Lower leg skin (tissue), 4 donors: ENCODE data around the gene DPP6. TPM values are rescaled to one million over a fixed set of nuclear protein-coding genes. Genes with fewer than 3 reads are reported as not detected.

ENCODE experiments used
- DNase-seq, 2 donors: peaks; one replicate each; pipeline ENCODE4 v3.0.0-alpha.2; 2019; ENCODE audit warnings: low spot score in 2 of 2
- H3K4me3 ChIP-seq: fragments of 200-600 bp; sonication (generic); 2 replicates; pipeline ENCODE4 v1.5.1; 2017; ENCODE audit warnings: mild to moderate bottlenecking, low read depth; ENCODE audit not compliant: poor library complexity, severe bottlenecking
- CTCF ChIP-seq, 3 donors: fragments of 450-650 bp; IDR thresholded peaks; one replicate each; pipeline ENCODE4 v1.5.1; 2016; ENCODE audit warnings: antibody characterized with exemption in 3 of 3, mild to moderate bottlenecking in 3 of 3, moderate library complexity in 2 of 3
- POLR2A ChIP-seq, 2 donors: fragments of 450-650 bp; IDR thresholded peaks; one replicate each; pipeline ENCODE4 v1.6.1; 2016 to 2017; ENCODE audit warnings: antibody characterized with exemption in 2 of 2, mild to moderate bottlenecking in 1 of 2, moderate library complexity in 1 of 2
- WGBS, 2 donors: methylation state at CpG; one replicate each; pipeline ENCODE4 v1.1.5; 2018; 5-methylcytosine and 5-hydroxymethylcytosine counted together
- intact Hi-C: fragments of 100-400 bp; cut with DNase I; formaldehyde crosslinking; loops from one replicate; pipeline ENCODE4 v1.15.0; 2023; ENCODE audit warnings: low total_unique reads
- total RNA-seq, 4 donors: library from RNA; depleted of rRNA; stranded (reverse); fragments of >200 nt; gene quantifications; one replicate each; pipeline ENCODE4 v1.1.0, GENCODE V29; 2016

The DPP6 gene
- total RNA-seq, 4 donors from 2014 or later = 1.0 to 4.5 (median 2.9) TPM

GRCh38 chr7:154858836-154859537 is 806.8 kb downstream of the DPP6 start:
- no peak overlapping the region for H3K4me3 ChIP-seq
- no peak for DNase-seq
- TF ChIP-seq CTCF (IDR thresholded peaks at IDR 0.05) (no peak), POLR2A (IDR thresholded peaks at IDR 0.05) (no peak)
- 80 to 83% methylated on average over 18 to 19 of the region's 19 CpGs for WGBS, 2 donors
- intact Hi-C loops = no loop called here

GRCh38 chr7:154859747-154860620 is 807.8 kb downstream of the DPP6 start:
- no peak overlapping the region for H3K4me3 ChIP-seq
- TF ChIP-seq CTCF (IDR thresholded peaks at IDR 0.05) (no peak), POLR2A (IDR thresholded peaks at IDR 0.05) (no peak)
- intact Hi-C loops = no loop called here
- DNase-seq = no peak
- 86 to 87% methylated on average over 21 of the region's 21 CpGs for WGBS, 2 donors

GRCh38 chr7:154860621-154861375 is 808.6 kb downstream of the DPP6 start:
- intact Hi-C loops = no loop called here
- H3K4me3 ChIP-seq = no peak overlapping the region
- WGBS, 2 donors = 85 to 89% methylated on average over 6 to 7 of the region's 7 CpGs
- no peak for TF ChIP-seq CTCF (IDR thresholded peaks at IDR 0.05)
- TF ChIP-seq POLR2A (IDR thresholded peaks at IDR 0.05) = no peak
- DNase-seq = no peak

GRCh38 chr7:154861589-154861988 is 809.4 kb downstream of the DPP6 start:
- DNase-seq = no peak
- intact Hi-C loops = no loop called here
- no peak for TF ChIP-seq POLR2A (IDR thresholded peaks at IDR 0.05)
- no peak for TF ChIP-seq CTCF (IDR thresholded peaks at IDR 0.05)
- WGBS, 2 donors = 57 to 64% methylated on average over 5 of the region's 5 CpGs
- H3K4me3 ChIP-seq = no peak overlapping the region

- WGBS, 2 donors = 51 to 56% methylated on average over 15 to 16 of the region's 16 CpGs
- intact Hi-C loops = no loop called here
- DNase-seq = no peak
Observed at GRCh38 chr7:154862153-154862791, 810.1 kb downstream of the DPP6 start.

More at GRCh38 chr7:154862153-154862791, 810.1 kb downstream of the DPP6 start:
- no peak overlapping the region for H3K4me3 ChIP-seq
- TF ChIP-seq CTCF (IDR thresholded peaks at IDR 0.05) (no peak), POLR2A (IDR thresholded peaks at IDR 0.05) (no peak)
